Right ventricle myocardium superior (tissue), 1 donor: ENCODE measurements around the gene PRDM9. TPM values are rescaled to one million over a fixed set of nuclear protein-coding genes. Genes with fewer than 3 reads are reported as not detected.
"Not testable (repeated sequence)": the region's sequence is repeated elsewhere in the genome, so short reads cannot be mapped to it uniquely, and the experiment has no call there.

ENCODE experiments used
- ATAC-seq: fragments of 200-7000 bp; cut with Tn5 transposase; one replicate; pipeline ENCODE4 v1.9.1; 2020; ENCODE audit warnings: mild to moderate bottlenecking; ENCODE audit not compliant: poor library complexity
- DNase-seq: peaks from one replicate; pipeline ENCODE4 v3.0.0-alpha.2; 2020
- intact Hi-C: fragments of 100-400 bp; cut with DNase I; formaldehyde crosslinking; loops from one replicate; pipeline ENCODE4 v1.11.2; 2022
- total RNA-seq: library from RNA; stranded (reverse); fragmentation: NEBNext Ultra II Directional; extraction: Animal tissue kit (Norgen Biotek cat#: 25700); gene quantifications from one replicate; pipeline ENCODE4 v1.2.1, GENCODE V29; 2021
- donor health status: DM: no; HTN: yes; CAD: no; lungs with severe emphysema.

Gene PRDM9
- total RNA-seq, 1 donor from 2014 or later, result not detected

DNA sequence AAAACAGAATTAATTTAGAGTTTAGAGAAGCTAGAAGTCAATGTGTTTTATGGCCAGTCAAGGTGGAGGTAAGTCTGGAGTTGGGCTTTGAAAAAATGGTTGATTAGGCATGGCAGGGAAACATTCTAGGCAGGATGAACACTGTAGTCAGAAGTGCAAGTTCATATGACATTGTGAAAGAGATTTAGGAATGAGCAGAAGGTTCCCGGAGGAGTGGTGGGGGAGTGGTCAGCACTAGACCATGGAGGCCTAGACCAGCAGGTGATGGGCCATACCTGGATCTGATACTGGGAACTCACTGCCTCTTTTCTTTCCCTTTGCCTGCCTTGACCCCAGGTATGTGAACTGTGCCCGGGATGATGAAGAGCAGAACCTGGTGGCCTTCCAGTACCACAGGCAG is 16.6 kb downstream of the PRDM9 start:
- ATAC-seq, result no peak
- no peak for DNase-seq
- intact Hi-C loops, result no loop called here

DNA sequence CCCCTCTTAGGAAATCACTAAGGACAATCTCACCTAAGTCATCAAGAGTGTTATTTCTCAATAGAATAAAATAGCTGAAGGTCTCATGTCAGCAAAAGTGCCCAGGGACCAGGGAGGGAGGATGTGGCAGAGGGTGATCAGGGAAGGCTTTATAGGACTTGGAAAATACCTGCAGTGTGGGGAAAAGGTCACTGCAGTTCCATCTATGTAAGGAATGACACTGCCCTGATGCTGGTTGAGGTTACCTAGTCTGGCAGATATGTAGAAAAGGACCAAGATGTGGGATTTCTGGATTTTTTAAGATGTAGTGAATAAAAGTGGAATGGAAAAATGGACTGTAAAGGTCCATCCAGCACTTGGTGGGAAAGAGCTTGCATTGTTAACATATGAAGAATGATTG is 18.3 kb downstream of the PRDM9 start:
- intact Hi-C loops, result no loop called here

DNA sequence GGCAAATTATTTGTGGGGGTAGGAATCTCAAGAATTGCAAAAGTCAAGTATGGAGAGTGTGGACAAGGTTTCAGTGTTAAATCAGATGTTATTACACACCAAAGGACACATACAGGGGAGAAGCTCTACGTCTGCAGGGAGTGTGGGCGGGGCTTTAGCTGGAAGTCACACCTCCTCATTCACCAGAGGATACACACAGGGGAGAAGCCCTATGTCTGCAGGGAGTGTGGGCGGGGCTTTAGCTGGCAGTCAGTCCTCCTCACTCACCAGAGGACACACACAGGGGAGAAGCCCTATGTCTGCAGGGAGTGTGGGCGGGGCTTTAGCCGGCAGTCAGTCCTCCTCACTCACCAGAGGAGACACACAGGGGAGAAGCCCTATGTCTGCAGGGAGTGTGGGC is 19.2 kb downstream of the PRDM9 start:
- DNase-seq, intact Hi-C loops, ATAC-seq: not testable (repeated sequence)

More for the DNA sequence above, 18.3 kb downstream of the PRDM9 start:
- DNase-seq, result no peak
- ATAC-seq, result no peak

DNA sequence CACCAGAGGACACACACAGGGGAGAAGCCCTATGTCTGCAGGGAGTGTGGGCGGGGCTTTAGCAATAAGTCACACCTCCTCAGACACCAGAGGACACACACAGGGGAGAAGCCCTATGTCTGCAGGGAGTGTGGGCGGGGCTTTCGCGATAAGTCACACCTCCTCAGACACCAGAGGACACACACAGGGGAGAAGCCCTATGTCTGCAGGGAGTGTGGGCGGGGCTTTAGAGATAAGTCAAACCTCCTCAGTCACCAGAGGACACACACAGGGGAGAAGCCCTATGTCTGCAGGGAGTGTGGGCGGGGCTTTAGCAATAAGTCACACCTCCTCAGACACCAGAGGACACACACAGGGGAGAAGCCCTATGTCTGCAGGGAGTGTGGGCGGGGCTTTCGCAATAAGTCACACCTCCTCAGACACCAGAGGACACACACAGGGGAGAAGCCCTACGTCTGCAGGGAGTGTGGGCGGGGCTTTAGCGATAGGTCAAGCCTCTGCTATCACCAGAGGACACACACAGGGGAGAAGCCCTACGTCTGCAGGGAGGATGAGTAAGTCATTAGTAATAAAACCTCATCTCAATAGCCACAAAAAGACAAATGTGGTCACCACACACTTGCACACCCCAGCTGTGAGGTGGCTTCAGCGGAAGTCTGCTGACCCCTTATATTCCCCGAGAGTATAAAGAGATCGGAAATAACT is 20.0 kb downstream of the PRDM9 start:
- ATAC-seq, intact Hi-C loops, DNase-seq: not testable (repeated sequence)

DNA sequence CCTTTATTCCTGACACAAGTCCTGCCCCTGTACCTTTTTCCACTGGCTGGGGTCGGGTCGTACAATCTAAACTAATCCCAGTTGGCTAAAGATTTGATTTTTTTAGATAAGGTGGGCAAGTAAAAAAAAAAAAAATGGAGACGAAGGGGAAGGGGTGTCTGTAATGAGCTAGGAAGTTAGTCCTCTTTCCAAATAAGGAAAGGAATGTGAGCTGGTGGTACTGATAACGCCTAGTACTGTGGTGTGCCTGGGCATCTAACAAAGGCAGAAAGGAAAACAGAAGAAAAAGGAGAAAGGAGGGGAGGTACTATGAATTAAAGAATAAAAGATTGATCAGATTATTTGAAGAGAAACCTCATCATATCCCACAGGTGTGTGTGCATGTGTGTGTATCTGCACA is 21.3 kb downstream of the PRDM9 start:
- intact Hi-C loops, result no loop called here
- DNase-seq (no peak), ATAC-seq (no peak)

DNA sequence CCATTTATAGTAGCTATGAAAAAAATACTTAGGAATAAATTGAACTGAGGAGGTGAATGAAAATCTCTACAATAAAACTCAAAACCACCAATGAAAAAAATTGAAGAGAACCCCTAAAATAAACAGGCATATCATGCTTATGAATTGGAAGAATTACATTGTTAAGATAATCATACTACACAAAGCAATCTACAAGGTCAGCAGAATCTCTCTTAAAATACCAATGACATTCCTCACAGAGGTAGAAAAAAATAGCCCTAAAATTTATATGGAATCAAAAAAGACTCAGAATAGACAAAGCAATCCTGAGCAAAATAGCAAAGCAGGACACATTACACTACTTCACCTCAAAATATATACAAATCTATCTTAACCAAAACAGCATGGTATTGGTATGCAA is 23.2 kb downstream of the PRDM9 start:
- intact Hi-C loops, result no loop called here
- DNase-seq (no peak), ATAC-seq (no peak)

DNA sequence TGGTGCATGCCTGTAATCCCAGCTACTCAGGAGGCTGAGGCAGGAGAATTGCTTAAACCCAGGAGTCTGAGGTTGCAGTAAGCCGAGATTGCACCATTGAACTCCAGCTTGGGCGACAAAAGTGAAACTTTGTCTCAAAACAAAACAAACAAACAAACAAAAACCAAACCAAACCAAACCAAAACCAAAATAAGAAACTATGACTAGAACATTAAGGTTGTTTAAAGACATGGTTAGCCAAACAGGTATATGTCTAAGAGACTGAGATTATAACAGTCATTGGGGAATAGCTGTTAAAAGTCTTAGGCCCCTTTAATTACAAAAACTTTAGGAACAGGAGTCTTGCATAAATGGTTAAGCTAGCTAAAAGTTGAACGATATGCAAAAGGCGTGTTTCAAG is 63.6 kb downstream of the PRDM9 start:
- ATAC-seq, result no peak
- no peak for DNase-seq
- intact Hi-C loops, result no loop called here
